HCT116 (cell line): Measurements from ENCODE around the gene ITSN1. TPM values are rescaled to one million over a fixed set of nuclear protein-coding genes. Genes with fewer than 3 reads are reported as not detected.

Experiments
- ATAC-seq: fragments of 200-7000 bp; cut with Tn5 transposase; 2 replicates; pipeline ENCODE4 v1.9.1; 2020; ENCODE audit warnings: mild to moderate bottlenecking, moderate library complexity
- BruUV-seq: library from RNA; stranded (reverse); fragments of 400-500 nt; replicated peaks from 2 replicates; lab custom pipeline; 2021; lab: Mats Ljungman, UMichigan
- CTCF ChIA-PET: fragments of 300-600 bp; sonication (Branson Sonifier 250); formaldehyde crosslinking; loops from one replicate; lab custom pipeline; 2021; ENCODE audit warnings: antibody characterized with exemption; lab: Charles Lee
- POLR2A ChIA-PET: fragments of 300-600, 350-600 bp; sonication (Branson Sonifier 250); formaldehyde crosslinking; loops from one replicate; lab custom pipeline; 2021; ENCODE audit warnings: antibody characterized with exemption; lab: Charles Lee
- RAD21 ChIA-PET, 2 experiments: fragments of 300-600 bp; sonication (Branson Sonifier 250); formaldehyde crosslinking; loops; one replicate each; lab custom pipeline; 2023; ENCODE audit warnings: low total read pairs in 2 of 2; ENCODE audit not compliant: uncharacterized antibody in 2 of 2, unreplicated experiment in 2 of 2, low non-redundant PET in 1 of 2; lab: Charles Lee
- DNase-seq: peaks from one replicate; pipeline ENCODE4 v3.0.0-alpha.2; 2010; ENCODE audit warnings: low read depth, low spot score
- H2AFZ ChIP-seq: fragments of 200-600 bp; shearing (Covaris generic), sonication (generic); 2 replicates; pipeline ENCODE4 v1.6.1; 2017; ENCODE audit warnings: low read depth, mixed run types, mixed read lengths, antibody characterized with exemption, low read length; ENCODE audit not compliant: poor library complexity, severe bottlenecking
- H3K27ac ChIP-seq: 2 replicates; pipeline ENCODE4 v1.5.1; 2012; ENCODE audit warnings: low read depth, low read length
- H3K27me3 ChIP-seq: fragments of 200-600 bp; sonication (generic); 2 replicates; pipeline ENCODE4 v1.6.1; 2016; ENCODE audit warnings: mixed run types, low read length, mixed read lengths; ENCODE audit not compliant: insufficient read depth
- H3K36me3 ChIP-seq, 2 experiments: fragments of 200-500 bp in 1 of 2; fragments of 200-600 bp in 1 of 2; sonication (Bioruptor generic) in 1 of 2; sonication (generic) in 1 of 2; 2 replicates each; pipeline versions ENCODE4 v1.5.1 to v1.6.1; 2014 to 2016; ENCODE audit warnings: low read length in 2 of 2, inconsistent platforms in 1 of 2, mixed read lengths in 1 of 2, mixed run types in 1 of 2; ENCODE audit not compliant: insufficient read depth in 2 of 2, control insufficient read depth in 1 of 2
- H3K4me1 ChIP-seq, 2 experiments: fragments of 200-600 bp in 1 of 2; sonication (generic) in 1 of 2; 2 replicates each; pipeline versions ENCODE4 v1.5.1 to v1.6.1; 2012 to 2017; ENCODE audit warnings: low read length in 2 of 2, inconsistent platforms in 1 of 2, mild to moderate bottlenecking in 1 of 2, mixed read lengths in 1 of 2, mixed run types in 1 of 2, moderate library complexity in 1 of 2; ENCODE audit not compliant: insufficient read depth in 2 of 2, control insufficient read depth in 1 of 2
- H3K4me2 ChIP-seq: fragments of 200-600 bp; sonication (generic); 2 replicates; pipeline ENCODE4 v1.6.1; 2017; ENCODE audit warnings: mixed run types, low read length, mixed read lengths
- H3K4me3 ChIP-seq, 2 experiments: fragments of 200-600 bp in 1 of 2; sonication (generic) in 1 of 2; replicated peaks in 1 of 2; 2 replicates each; pipeline ENCODE4 v1.5.1; 2011 to 2016; ENCODE audit warnings: low read length in 2 of 2, control low read depth in 1 of 2, low read depth in 1 of 2, mild to moderate bottlenecking in 1 of 2, mixed read lengths in 1 of 2, mixed run types in 1 of 2
- H3K79me2 ChIP-seq: fragments of 200-600 bp; sonication (generic); 2 replicates; pipeline ENCODE4 v1.6.1; 2017; ENCODE audit warnings: mild to moderate bottlenecking, mixed run types, low read length, moderate library complexity, mixed read lengths; ENCODE audit not compliant: insufficient read depth
- H3K9ac ChIP-seq: fragments of 200-600 bp; sonication (generic); 2 replicates; pipeline ENCODE4 v1.6.1; 2016; ENCODE audit warnings: low read length, mixed read lengths
- H3K9me2 ChIP-seq: fragments of 200-600 bp; sonication (generic), shearing (Covaris generic); 2 replicates; pipeline ENCODE4 v1.6.1; 2017; ENCODE audit warnings: mixed run types, mild to moderate bottlenecking, moderate library complexity; ENCODE audit not compliant: insufficient read depth
- H3K9me3 ChIP-seq, 2 experiments: fragments of 200-500 bp in 1 of 2; fragments of 200-600 bp in 1 of 2; sonication (Bioruptor generic) in 1 of 2; sonication (generic) in 1 of 2; 2 replicates each; pipeline ENCODE4 v1.6.1; 2014 to 2017; ENCODE audit warnings: low read length in 2 of 2, mixed read lengths in 2 of 2, inconsistent platforms in 1 of 2, low read depth in 1 of 2, mild to moderate bottlenecking in 1 of 2, mixed run types in 1 of 2, moderate library complexity in 1 of 2; ENCODE audit not compliant: control insufficient read depth in 1 of 2, insufficient read depth in 1 of 2
- H4K20me1 ChIP-seq: fragments of 200-600 bp; sonication (generic), shearing (Covaris generic); 2 replicates; pipeline ENCODE4 v1.6.1; 2017; ENCODE audit warnings: mixed run types, mild to moderate bottlenecking, moderate library complexity; ENCODE audit not compliant: insufficient read depth
- CEBPB ChIP-seq: IDR thresholded peaks from 2 replicates; pipeline ENCODE4 v1.6.1; 2012; ENCODE audit warnings: low read depth
- FOSL1 ChIP-seq: IDR thresholded peaks from 2 replicates; pipeline ENCODE4 v1.6.1; 2012; ENCODE audit warnings: low read depth
- POLR2A ChIP-seq: IDR thresholded peaks from 2 replicates; pipeline ENCODE4 v1.7.0; 2011; ENCODE audit warnings: borderline replicate concordance; ENCODE audit not compliant: insufficient read depth, insufficient read length; ENCODE audit errors: extremely low read depth
- SIN3A ChIP-seq: IDR thresholded peaks from 2 replicates; pipeline ENCODE4 v1.6.1; 2012; ENCODE audit warnings: low read depth
- SRF ChIP-seq: IDR thresholded peaks from 2 replicates; pipeline ENCODE4 v1.6.1; 2012; ENCODE audit warnings: low read depth
- ZNF274 ChIP-seq: fragments of 200-500 bp; sonication (Bioruptor generic); IDR thresholded peaks from 2 replicates; pipeline ENCODE4 v1.6.1; 2014; ENCODE audit warnings: mild to moderate bottlenecking, low read depth, low read length, inconsistent platforms
- intact Hi-C: fragments of 100-400 bp; cut with micrococcal nuclease; formaldehyde crosslinking; loops from 2 replicates; pipeline ENCODE4 v1.10.0; 2022
- total RNA-seq: library from RNA; stranded (reverse); gene quantifications from one replicate; pipeline ENCODE4 v1.2.1, GENCODE V29; 2021; ENCODE audit not compliant: unreplicated experiment
- TF ChIP-seq, protein P1 (sequence below): IDR thresholded peaks from 2 replicates; pipeline ENCODE4 v1.6.1; 2011; ENCODE audit warnings: mild to moderate bottlenecking, low read length, moderate library complexity; ENCODE audit not compliant: insufficient replicate concordance; ENCODE audit errors: extremely low read depth
- TF ChIP-seq, protein P2 (sequence below): IDR thresholded peaks from 2 replicates; pipeline ENCODE4 v1.6.1; 2012

Gene ITSN1
- total RNA-seq, 1 experiment from 2014 or later: 25.8 TPM

DNA sequence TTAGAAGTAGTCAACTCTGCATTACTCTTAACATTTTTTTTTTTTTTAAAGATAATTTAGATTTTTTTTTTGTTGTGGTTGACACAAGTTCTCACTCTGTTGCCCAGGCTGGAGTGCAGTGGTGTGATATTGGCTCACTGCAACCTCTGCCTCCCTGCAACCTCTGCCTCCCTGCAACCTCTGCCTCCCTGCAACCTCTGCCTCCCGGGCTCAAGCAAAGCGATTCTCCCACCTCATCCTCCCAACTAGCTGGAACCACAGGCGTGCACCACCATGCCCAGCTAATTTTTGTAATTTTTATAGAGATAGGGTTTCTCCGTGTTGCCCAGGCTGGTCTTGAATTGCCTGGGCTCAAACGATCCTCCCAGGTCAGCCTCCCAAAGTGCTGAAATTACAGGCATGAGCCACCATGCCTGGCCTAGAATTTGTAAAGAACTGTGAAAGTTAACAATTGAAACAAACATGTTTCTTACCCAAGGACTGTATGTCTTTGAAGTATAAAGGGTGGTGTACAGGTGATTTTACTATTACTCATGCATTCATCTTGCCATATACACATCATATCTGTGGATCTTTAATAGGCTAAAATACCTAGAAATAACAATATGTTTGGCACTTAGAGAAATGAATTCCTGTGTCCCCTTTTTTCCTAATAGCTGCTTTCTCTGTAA, 158.6 kb downstream of the ITSN1 start:
- ATAC-seq (no peak), DNase-seq (no peak)
- no peaks in the 10 kb centered on the region for H4K20me1 ChIP-seq
- H2AFZ ChIP-seq: no peak overlapping the region
- ChIA-PET POLR2A (interaction anchor here (1.5 kb wide), 1 partner anchor 10 kb away, joined by 5 read pairs; no protein-coding TSS in a partner anchor), RAD21 (no interaction called here), CTCF (interaction anchor here (1.1 kb wide), 1 partner anchor 547 kb away, joined by 3 read pairs; no protein-coding TSS in a partner anchor)
- H3K9me3 ChIP-seq: no peaks in the 10 kb centered on the region
- no peaks in the 10 kb centered on the region; a peak in 1 of 4 replicates for H3K36me3 ChIP-seq
- H3K4me2 ChIP-seq: peak overlapping the region; percentile 31; the same call in 1 of the 2 replicates
- intact Hi-C loops: no loop called here
- H3K27ac ChIP-seq: peak overlapping the region; percentile 34; the same call in 1 of the 2 replicates
- no peaks in the 10 kb centered on the region for H3K79me2 ChIP-seq
- H3K4me3 ChIP-seq: no peak overlapping the region
- no peak for TF ChIP-seq ZNF274
- no peak for TF ChIP-seq SRF
- TF ChIP-seq, protein P1, sequence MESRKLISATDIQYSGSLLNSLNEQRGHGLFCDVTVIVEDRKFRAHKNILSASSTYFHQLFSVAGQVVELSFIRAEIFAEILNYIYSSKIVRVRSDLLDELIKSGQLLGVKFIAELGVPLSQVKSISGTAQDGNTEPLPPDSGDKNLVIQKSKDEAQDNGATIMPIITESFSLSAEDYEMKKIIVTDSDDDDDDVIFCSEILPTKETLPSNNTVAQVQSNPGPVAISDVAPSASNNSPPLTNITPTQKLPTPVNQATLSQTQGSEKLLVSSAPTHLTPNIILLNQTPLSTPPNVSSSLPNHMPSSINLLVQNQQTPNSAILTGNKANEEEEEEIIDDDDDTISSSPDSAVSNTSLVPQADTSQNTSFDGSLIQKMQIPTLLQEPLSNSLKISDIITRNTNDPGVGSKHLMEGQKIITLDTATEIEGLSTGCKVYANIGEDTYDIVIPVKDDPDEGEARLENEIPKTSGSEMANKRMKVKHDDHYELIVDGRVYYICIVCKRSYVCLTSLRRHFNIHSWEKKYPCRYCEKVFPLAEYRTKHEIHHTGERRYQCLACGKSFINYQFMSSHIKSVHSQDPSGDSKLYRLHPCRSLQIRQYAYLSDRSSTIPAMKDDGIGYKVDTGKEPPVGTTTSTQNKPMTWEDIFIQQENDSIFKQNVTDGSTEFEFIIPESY: no peak
- TF ChIP-seq CEBPB: no peak
- no peak for TF ChIP-seq FOSL1
- TF ChIP-seq, protein P2, sequence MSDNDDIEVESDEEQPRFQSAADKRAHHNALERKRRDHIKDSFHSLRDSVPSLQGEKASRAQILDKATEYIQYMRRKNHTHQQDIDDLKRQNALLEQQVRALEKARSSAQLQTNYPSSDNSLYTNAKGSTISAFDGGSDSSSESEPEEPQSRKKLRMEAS: no peak
- no peak for TF ChIP-seq POLR2A
- TF ChIP-seq SIN3A: no peak
- H3K27me3 ChIP-seq: no peaks in the 10 kb centered on the region
- H3K9me2 ChIP-seq: no peaks in the 10 kb centered on the region
- H3K9ac ChIP-seq: no peak overlapping the region
- BruUV-seq: no TSS peak
- peaks cover 12 to 15% of the 10 kb centered on the region in 2 experiments for H3K4me1 ChIP-seq
